GM12891 (cell line): Measurements from ENCODE around the gene SLC16A8.

Experiments used
- POLR2A ChIP-seq: IDR thresholded peaks from 2 replicates; pipeline ENCODE4 v1.6.1; 2011; ENCODE audit warnings: low read depth, low read length, control low read depth
- POLR2AphosphoS5 ChIP-seq: IDR thresholded peaks from 2 replicates; pipeline ENCODE4 v1.6.1; 2011; ENCODE audit warnings: low read depth, low read length, control low read depth
- SPI1 ChIP-seq: IDR thresholded peaks from 2 replicates; pipeline ENCODE4 v1.6.1; 2011; ENCODE audit warnings: low read depth, low read length, control low read depth
- TAF1 ChIP-seq: IDR thresholded peaks from 2 replicates; pipeline ENCODE4 v1.6.1; 2011; ENCODE audit warnings: low read depth, low read length, control low read depth

GRCh38 chr22:38046070-38046748, 37.8 kb downstream of the SLC16A8 start:
- no peak for TF ChIP-seq POLR2A
- no peak for TF ChIP-seq POLR2AphosphoS5
- no peak for TF ChIP-seq SPI1
- TF ChIP-seq TAF1: no peak
